ENCODE data around the gene TSKS.

Gene TSKS

GRCh38 chr19:49787746-49788145 lies 24.6 kb upstream of the TSKS start:
- peaks cover 22% of the 10 kb centered on the region; the same call in 1 of the 2 replicates for H3K36me3 ChIP-seq (ENCODE audit: insufficient read depth, low read length)
- H3K9me2 ChIP-seq (replicated peaks; ENCODE audit: low read depth, low read length): no peaks in the 10 kb centered on the region
- H3F3A ChIP-seq (ENCODE audit: low read depth): no peaks in the 10 kb centered on the region
- H3K4me1 ChIP-seq (ENCODE audit: insufficient read depth, low read length, poor library complexity, severe bottlenecking): no peaks in the 10 kb centered on the region
- no peak overlapping the region for H2AFZ ChIP-seq (ENCODE audit: low read length)
- no peaks in the 10 kb centered on the region for H3K79me2 ChIP-seq (ENCODE audit: insufficient read depth, low read length)
- no peak overlapping the region for H3K4me3 ChIP-seq (ENCODE audit: low read length, poor library complexity, severe bottlenecking)
- no peak overlapping the region for H3K4me2 ChIP-seq (ENCODE audit: low read depth, low read length, poor library complexity, severe bottlenecking)
- no peak overlapping the region for H3K9ac ChIP-seq (ENCODE audit: low read depth, low read length, poor library complexity, severe bottlenecking)
- H3K27me3 ChIP-seq (ENCODE audit: insufficient read depth, low read length, poor library complexity, severe bottlenecking): no peaks in the 10 kb centered on the region
- no peaks in the 10 kb centered on the region for H4K20me1 ChIP-seq (ENCODE audit: insufficient read depth, low read length, poor library complexity, severe bottlenecking)
- H3K9me3 ChIP-seq (ENCODE audit: insufficient read depth, low read depth, low read length): no peaks in the 10 kb centered on the region
- no peak for TF ChIP-seq CTCF (conservative IDR thresholded peaks at IDR 0.05; ENCODE audit: low read length)
- TF ChIP-seq EZH2phosphoT487 (IDR thresholded peaks at IDR 0.05; ENCODE audit: borderline replicate concordance): no peak

- no peaks in the 10 kb centered on the region for H3K27me3 ChIP-seq (ENCODE audit: insufficient read depth, low read length, poor library complexity, severe bottlenecking)
- no peak overlapping the region for H3K9ac ChIP-seq (ENCODE audit: low read depth, low read length, poor library complexity, severe bottlenecking)
- H4K20me1 ChIP-seq (ENCODE audit: insufficient read depth, low read length, poor library complexity, severe bottlenecking): no peaks in the 10 kb centered on the region
- H3K9me3 ChIP-seq (ENCODE audit: insufficient read depth, low read depth, low read length): no peaks in the 10 kb centered on the region
- no peak for TF ChIP-seq CTCF (conservative IDR thresholded peaks at IDR 0.05; ENCODE audit: low read length)
- TF ChIP-seq EZH2phosphoT487 (IDR thresholded peaks at IDR 0.05; ENCODE audit: borderline replicate concordance): no peak
- H3K4me1 ChIP-seq (ENCODE audit: insufficient read depth, low read length, poor library complexity, severe bottlenecking): no peaks in the 10 kb centered on the region
- no peaks in the 10 kb centered on the region for H3K79me2 ChIP-seq (ENCODE audit: insufficient read depth, low read length)
- H3K9me2 ChIP-seq (replicated peaks; ENCODE audit: low read depth, low read length): no peaks in the 10 kb centered on the region
- no peak overlapping the region for H3K4me2 ChIP-seq (ENCODE audit: low read depth, low read length, poor library complexity, severe bottlenecking)
- peaks cover 19% of the 10 kb centered on the region; the same call in 1 of the 2 replicates for H3K36me3 ChIP-seq (ENCODE audit: insufficient read depth, low read length)
- H3F3A ChIP-seq (ENCODE audit: low read depth): no peaks in the 10 kb centered on the region
- no peak overlapping the region for H2AFZ ChIP-seq (ENCODE audit: low read length)
- no peak overlapping the region for H3K4me3 ChIP-seq (ENCODE audit: low read length, poor library complexity, severe bottlenecking)
These were observed 23.3 kb upstream of the TSKS start for GRCh38 chr19:49786376-49786820.

- no peak for TF ChIP-seq EZH2phosphoT487 (IDR thresholded peaks at IDR 0.05; ENCODE audit: borderline replicate concordance)
- no peak for TF ChIP-seq CTCF (conservative IDR thresholded peaks at IDR 0.05; ENCODE audit: low read length)
- H3K36me3 ChIP-seq (ENCODE audit: insufficient read depth, low read length): peaks cover 17% of the 10 kb centered on the region; the same call in 1 of the 2 replicates
These were observed 19.4 kb upstream of the TSKS start for GRCh38 chr19:49782515-49782914.

More at GRCh38 chr19:49782515-49782914, 19.4 kb upstream of the TSKS start:
- H3K27me3 ChIP-seq (ENCODE audit: insufficient read depth, low read length, poor library complexity, severe bottlenecking): no peaks in the 10 kb centered on the region
- no peaks in the 10 kb centered on the region for H3K9me2 ChIP-seq (replicated peaks; ENCODE audit: low read depth, low read length)
- peaks cover 3% of the 10 kb centered on the region for H4K20me1 ChIP-seq (ENCODE audit: insufficient read depth, low read length, poor library complexity, severe bottlenecking)
- no peaks in the 10 kb centered on the region for H3K4me1 ChIP-seq (ENCODE audit: insufficient read depth, low read length, poor library complexity, severe bottlenecking)
- no peaks in the 10 kb centered on the region for H3K9me3 ChIP-seq (ENCODE audit: insufficient read depth, low read depth, low read length)
- H2AFZ ChIP-seq (ENCODE audit: low read length): no peak overlapping the region
- no peak overlapping the region for H3K4me2 ChIP-seq (ENCODE audit: low read depth, low read length, poor library complexity, severe bottlenecking)
- no peak overlapping the region for H3K9ac ChIP-seq (ENCODE audit: low read depth, low read length, poor library complexity, severe bottlenecking)
- H3K79me2 ChIP-seq (ENCODE audit: insufficient read depth, low read length): no peaks in the 10 kb centered on the region
- H3K4me3 ChIP-seq (ENCODE audit: low read length, poor library complexity, severe bottlenecking): no peak overlapping the region
- no peaks in the 10 kb centered on the region for H3F3A ChIP-seq (ENCODE audit: low read depth)

Data from Loucy (cell line).